MG63 (cell line): ENCODE results near the gene TOX2. TPM values are rescaled to one million over a fixed set of nuclear protein-coding genes. Genes with fewer than 3 reads are reported as not detected.

Experiments used
- DNase-seq: peaks from one replicate; pipeline ENCODE4 v3.0.0-alpha.2; 2020
- H3K27me3 ChIP-seq: fragments of 250-450 bp; sonication (Bioruptor Pico); 2 replicates; pipeline ENCODE4 v1.5.1; 2020; ENCODE audit warnings: mild to moderate bottlenecking, moderate library complexity
- H3K36me3 ChIP-seq: fragments of 250-450 bp; sonication (Bioruptor Pico); 2 replicates; pipeline ENCODE4 v1.5.1; 2020; ENCODE audit warnings: mild to moderate bottlenecking, moderate library complexity
- H3K4me3 ChIP-seq: fragments of 250-450 bp; sonication (Bioruptor Pico); 2 replicates; pipeline ENCODE4 v1.5.1; 2020; ENCODE audit warnings: mild to moderate bottlenecking, moderate library complexity
- H3K9me3 ChIP-seq: fragments of 250-450 bp; sonication (Bioruptor Pico); 2 replicates; pipeline ENCODE4 v1.5.1; 2020; ENCODE audit warnings: mild to moderate bottlenecking, moderate library complexity
- total RNA-seq: library from RNA; depleted of rRNA; stranded (reverse); fragments of >200 nt; shearing (Covaris generic); gene quantifications from 2 replicates; pipeline ENCODE4 v1.2.3, GENCODE V29; 2014; ENCODE audit warnings: low replicate concordance

The TOX2 gene
- total RNA-seq, 1 experiment from 2014 or later: 0.89 TPM

GRCh38 chr20:43925801-43926200 is 11.1 kb downstream of the TOX2 start:
- peak; percentile 60 for DNase-seq
- H3K9me3 ChIP-seq: no peaks in the 10 kb centered on the region

GRCh38 chr20:43926287-43927050 is 11.8 kb downstream of the TOX2 start:
- Histone ChIP-seq H3K36me3 (no peaks in the 10 kb centered on the region), H3K9me3 (no peaks in the 10 kb centered on the region), H3K4me3 (no peak overlapping the region), H3K27me3 (0 out of 2 replicates have a peak, but pooled peaks cover 2% of the 10 kb centered on the region)
- no peak for DNase-seq

More at GRCh38 chr20:43925801-43926200, 11.1 kb downstream of the TOX2 start:
- no peak overlapping the region for H3K4me3 ChIP-seq
- H3K36me3 ChIP-seq: no peaks in the 10 kb centered on the region
- H3K27me3 ChIP-seq: 0 out of 2 replicates have a peak, but pooled peaks cover 2% of the 10 kb centered on the region

GRCh38 chr20:43931976-43932375 is 17.3 kb downstream of the TOX2 start:
- H3K27me3 ChIP-seq: no peaks in the 10 kb centered on the region
- no peaks in the 10 kb centered on the region for H3K9me3 ChIP-seq
- DNase-seq: no peak
- H3K4me3 ChIP-seq: no peak overlapping the region
- H3K36me3 ChIP-seq: no peaks in the 10 kb centered on the region

- no peaks in the 10 kb centered on the region for H3K36me3 ChIP-seq
- DNase-seq: no peak
- no peaks in the 10 kb centered on the region for H3K27me3 ChIP-seq
- no peak overlapping the region for H3K4me3 ChIP-seq
- H3K9me3 ChIP-seq: no peaks in the 10 kb centered on the region
Measured at GRCh38 chr20:43934833-43935232, 20.2 kb downstream of the TOX2 start.

GRCh38 chr20:43936104-43936770 is 21.6 kb downstream of the TOX2 start:
- H3K4me3 ChIP-seq: no peak overlapping the region
- peak; percentile 84 for DNase-seq

GRCh38 chr20:43936805-43937204 is 22.2 kb downstream of the TOX2 start:
- Histone ChIP-seq H3K9me3 (no peaks in the 10 kb centered on the region), H3K27me3 (no peaks in the 10 kb centered on the region), H3K36me3 (no peaks in the 10 kb centered on the region), H3K4me3 (no peak overlapping the region)
- no peak for DNase-seq

More at GRCh38 chr20:43936104-43936770, 21.6 kb downstream of the TOX2 start:
- Histone ChIP-seq H3K36me3 (no peaks in the 10 kb centered on the region), H3K27me3 (no peaks in the 10 kb centered on the region), H3K9me3 (no peaks in the 10 kb centered on the region)

GRCh38 chr20:43937591-43937990 is 22.9 kb downstream of the TOX2 start:
- peak; percentile 62 for DNase-seq
- Histone ChIP-seq H3K4me3 (no peak overlapping the region), H3K36me3 (no peaks in the 10 kb centered on the region), H3K9me3 (no peaks in the 10 kb centered on the region), H3K27me3 (no peaks in the 10 kb centered on the region)

- Histone ChIP-seq H3K4me3 (no peak overlapping the region), H3K9me3 (no peaks in the 10 kb centered on the region), H3K36me3 (no peaks in the 10 kb centered on the region), H3K27me3 (no peaks in the 10 kb centered on the region)
- no peak for DNase-seq
Measured at GRCh38 chr20:43938017-43938655, 23.5 kb downstream of the TOX2 start.

GRCh38 chr20:43938932-43939761 is 24.5 kb downstream of the TOX2 start:
- H3K9me3 ChIP-seq: no peaks in the 10 kb centered on the region
- no peaks in the 10 kb centered on the region for H3K36me3 ChIP-seq
- DNase-seq: peak; percentile 96
- H3K4me3 ChIP-seq: no peak overlapping the region
- no peaks in the 10 kb centered on the region for H3K27me3 ChIP-seq

GRCh38 chr20:43939762-43940121 is 25.1 kb downstream of the TOX2 start:
- Histone ChIP-seq H3K36me3 (no peaks in the 10 kb centered on the region), H3K9me3 (no peaks in the 10 kb centered on the region), H3K4me3 (no peak overlapping the region), H3K27me3 (no peaks in the 10 kb centered on the region)
- DNase-seq: no peak

- Histone ChIP-seq H3K9me3 (no peaks in the 10 kb centered on the region), H3K36me3 (no peaks in the 10 kb centered on the region), H3K27me3 (no peaks in the 10 kb centered on the region), H3K4me3 (no peak overlapping the region)
- DNase-seq: no peak
Measured at GRCh38 chr20:43940518-43941225, 26.0 kb downstream of the TOX2 start.

- Histone ChIP-seq H3K36me3 (no peaks in the 10 kb centered on the region), H3K4me3 (no peak overlapping the region), H3K27me3 (no peaks in the 10 kb centered on the region), H3K9me3 (no peaks in the 10 kb centered on the region)
- no peak for DNase-seq
Measured at GRCh38 chr20:43941476-43942200, 27.0 kb downstream of the TOX2 start.

- Histone ChIP-seq H3K9me3 (no peaks in the 10 kb centered on the region), H3K27me3 (no peaks in the 10 kb centered on the region), H3K4me3 (no peak overlapping the region), H3K36me3 (no peaks in the 10 kb centered on the region)
- DNase-seq: no peak
Measured at GRCh38 chr20:43942201-43942590, 27.5 kb downstream of the TOX2 start.

GRCh38 chr20:43942667-43943285 is 28.1 kb downstream of the TOX2 start:
- Histone ChIP-seq H3K9me3 (no peaks in the 10 kb centered on the region), H3K27me3 (no peaks in the 10 kb centered on the region), H3K36me3 (no peaks in the 10 kb centered on the region), H3K4me3 (no peak overlapping the region)
- no peak for DNase-seq

- Histone ChIP-seq H3K4me3 (no peak overlapping the region), H3K36me3 (no peaks in the 10 kb centered on the region), H3K27me3 (no peaks in the 10 kb centered on the region), H3K9me3 (no peaks in the 10 kb centered on the region)
- DNase-seq: no peak
Measured at GRCh38 chr20:43943725-43944124, 29.1 kb downstream of the TOX2 start.
